Osteoblast (primary cell): Measurements from ENCODE around the gene MDH1. TPM values are rescaled to one million over a fixed set of nuclear protein-coding genes. Genes with fewer than 3 reads are reported as not detected.

ENCODE experiments used
- DNase-seq: peaks from one replicate; pipeline ENCODE4 v3.0.0; 2011; ENCODE audit warnings: low spot score, mixed read lengths; ENCODE audit not compliant: insufficient read length; ENCODE audit errors: missing footprints
- H2AFZ ChIP-seq: 2 replicates; pipeline ENCODE4 v1.6.0; 2011; ENCODE audit warnings: mild to moderate bottlenecking, low read length
- H3K27ac ChIP-seq: 2 replicates; pipeline ENCODE4 v1.5.1; 2011; ENCODE audit warnings: mild to moderate bottlenecking, low read depth, low read length, moderate library complexity
- H3K27me3 ChIP-seq: 2 replicates; pipeline ENCODE4 v1.6.0; 2012; ENCODE audit warnings: mild to moderate bottlenecking, control low read depth, inconsistent platforms, low read length, moderate library complexity; ENCODE audit not compliant: insufficient read depth
- H3K36me3 ChIP-seq: 2 replicates; pipeline ENCODE4 v1.5.1; 2011; ENCODE audit warnings: mild to moderate bottlenecking, low read length, control low read depth, moderate library complexity; ENCODE audit not compliant: insufficient read depth
- H3K4me1 ChIP-seq: 2 replicates; pipeline ENCODE4 v1.5.1; 2011; ENCODE audit warnings: mild to moderate bottlenecking, low read length, control low read depth, moderate library complexity; ENCODE audit not compliant: insufficient read depth
- H3K4me2 ChIP-seq: 2 replicates; pipeline ENCODE4 v1.6.0; 2011; ENCODE audit warnings: mild to moderate bottlenecking, low read length; ENCODE audit not compliant: insufficient read depth
- H3K4me3 ChIP-seq: fragments of 200-600 bp; sonication (generic); 3 replicates; pipeline ENCODE4 v1.5.1; 2012; ENCODE audit warnings: mild to moderate bottlenecking, low read length, inconsistent platforms; ENCODE audit not compliant: insufficient read depth
- H3K79me2 ChIP-seq: 2 replicates; pipeline ENCODE4 v1.6.0; 2012; ENCODE audit warnings: mild to moderate bottlenecking, low read length, control low read depth, inconsistent platforms; ENCODE audit not compliant: insufficient read depth
- H3K9me3 ChIP-seq: 2 replicates; pipeline ENCODE4 v1.5.1; 2011; ENCODE audit warnings: low read depth, low read length, control low read depth
- H4K20me1 ChIP-seq: 2 replicates; pipeline ENCODE4 v1.6.0; 2012; ENCODE audit warnings: mild to moderate bottlenecking, low read length, control low read depth; ENCODE audit not compliant: insufficient read depth
- total RNA-seq: library from RNA; depleted of rRNA; stranded (reverse); fragments of >200 nt; gene quantifications from 2 replicates; pipeline ENCODE4 v1.2.3, GENCODE V29; 2012
- TF ChIP-seq, protein P1 (sequence below): IDR thresholded peaks from 2 replicates; pipeline ENCODE4 v1.5.1; 2011; ENCODE audit warnings: mild to moderate bottlenecking, low read depth, low read length, moderate library complexity; ENCODE audit errors: extremely low read depth

Gene MDH1
- total RNA-seq, 1 donor: 122 TPM

DNA sequence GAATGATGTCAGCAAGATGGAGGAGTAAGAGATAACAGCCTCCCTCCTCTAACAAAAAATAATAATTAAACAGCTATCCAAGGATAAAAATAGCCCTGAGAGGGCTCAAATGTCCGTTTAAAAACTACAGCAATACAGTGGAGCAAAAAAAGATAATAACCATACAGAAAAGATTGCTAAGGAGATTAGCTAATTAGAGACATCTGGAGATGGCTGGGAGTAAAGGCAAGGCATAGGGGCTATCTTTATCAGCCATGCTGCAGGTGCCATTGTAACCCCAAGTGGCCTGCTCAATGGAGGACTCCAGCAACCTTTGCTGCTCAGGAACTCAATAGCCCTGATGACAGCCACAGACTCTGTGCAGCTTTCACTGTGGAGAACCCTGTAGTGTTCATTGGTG is 42.7 kb downstream of the MDH1 start:
- H3K36me3 ChIP-seq: no peaks in the 10 kb centered on the region
- H3K27me3 ChIP-seq: no peaks in the 10 kb centered on the region
- no peak overlapping the region for H3K27ac ChIP-seq
- TF ChIP-seq, protein P1, sequence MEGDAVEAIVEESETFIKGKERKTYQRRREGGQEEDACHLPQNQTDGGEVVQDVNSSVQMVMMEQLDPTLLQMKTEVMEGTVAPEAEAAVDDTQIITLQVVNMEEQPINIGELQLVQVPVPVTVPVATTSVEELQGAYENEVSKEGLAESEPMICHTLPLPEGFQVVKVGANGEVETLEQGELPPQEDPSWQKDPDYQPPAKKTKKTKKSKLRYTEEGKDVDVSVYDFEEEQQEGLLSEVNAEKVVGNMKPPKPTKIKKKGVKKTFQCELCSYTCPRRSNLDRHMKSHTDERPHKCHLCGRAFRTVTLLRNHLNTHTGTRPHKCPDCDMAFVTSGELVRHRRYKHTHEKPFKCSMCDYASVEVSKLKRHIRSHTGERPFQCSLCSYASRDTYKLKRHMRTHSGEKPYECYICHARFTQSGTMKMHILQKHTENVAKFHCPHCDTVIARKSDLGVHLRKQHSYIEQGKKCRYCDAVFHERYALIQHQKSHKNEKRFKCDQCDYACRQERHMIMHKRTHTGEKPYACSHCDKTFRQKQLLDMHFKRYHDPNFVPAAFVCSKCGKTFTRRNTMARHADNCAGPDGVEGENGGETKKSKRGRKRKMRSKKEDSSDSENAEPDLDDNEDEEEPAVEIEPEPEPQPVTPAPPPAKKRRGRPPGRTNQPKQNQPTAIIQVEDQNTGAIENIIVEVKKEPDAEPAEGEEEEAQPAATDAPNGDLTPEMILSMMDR: no peak
- H3K9me3 ChIP-seq: peaks cover 2% of the 10 kb centered on the region
- no peaks in the 10 kb centered on the region for H4K20me1 ChIP-seq
- H3K79me2 ChIP-seq: no peaks in the 10 kb centered on the region
- no peaks in the 10 kb centered on the region for H3K4me1 ChIP-seq
- H2AFZ ChIP-seq: no peak overlapping the region
- no peak overlapping the region for H3K4me3 ChIP-seq
- DNase-seq: no peak
- no peak overlapping the region for H3K4me2 ChIP-seq

DNA sequence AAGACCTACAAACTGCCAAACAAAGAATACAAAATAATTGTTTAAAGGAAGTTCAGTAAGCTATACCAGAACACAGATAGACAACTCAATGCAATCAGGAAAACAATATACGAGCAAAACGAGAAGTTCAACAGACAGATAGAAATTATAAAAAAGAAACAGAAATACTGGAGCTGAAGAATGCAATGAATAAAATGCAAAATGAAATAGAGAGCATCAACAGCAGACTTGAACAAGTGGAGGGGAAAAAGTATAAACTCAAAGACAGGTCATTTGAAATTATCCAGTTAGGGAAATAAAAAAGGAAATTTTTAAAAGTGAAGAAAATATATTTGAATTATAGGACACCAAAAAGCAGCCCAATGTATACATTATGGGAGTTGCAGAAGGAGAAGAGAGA is 43.6 kb downstream of the MDH1 start:
- no peaks in the 10 kb centered on the region for H3K36me3 ChIP-seq
- no peak overlapping the region for H3K4me2 ChIP-seq
- H4K20me1 ChIP-seq: no peaks in the 10 kb centered on the region
- H3K27me3 ChIP-seq: no peaks in the 10 kb centered on the region
- H3K4me3 ChIP-seq: no peak overlapping the region
- DNase-seq: no peak
- H3K9me3 ChIP-seq: peaks cover 2% of the 10 kb centered on the region
- no peaks in the 10 kb centered on the region for H3K4me1 ChIP-seq
- H2AFZ ChIP-seq: no peak overlapping the region
- no peak overlapping the region for H3K27ac ChIP-seq
- TF ChIP-seq, protein P1: no peak
- H3K79me2 ChIP-seq: no peaks in the 10 kb centered on the region

DNA sequence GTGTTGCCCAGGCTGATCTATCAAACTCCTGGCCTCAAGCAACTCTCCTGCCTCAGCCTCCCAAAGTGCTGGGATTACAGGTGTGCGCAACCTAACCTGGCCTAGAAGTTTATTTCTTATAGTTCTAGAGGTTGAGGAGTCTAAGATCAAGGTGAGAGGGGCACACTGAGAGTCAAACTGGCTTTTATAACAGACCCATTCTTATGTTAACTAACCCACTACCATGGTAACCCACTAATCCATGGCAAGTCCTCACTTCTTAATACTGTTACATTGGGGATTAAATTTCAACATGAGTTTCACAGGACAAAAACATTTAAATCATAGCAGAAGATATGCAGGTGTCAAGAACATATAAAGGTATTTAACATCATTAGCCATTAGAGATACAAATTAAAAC is 50.6 kb downstream of the MDH1 start:
- Histone ChIP-seq H3K79me2 (no peaks in the 10 kb centered on the region), H3K36me3 (no peaks in the 10 kb centered on the region), H3K4me3 (no peak overlapping the region), H3K9me3 (peaks cover 2% of the 10 kb centered on the region), H3K27me3 (no peaks in the 10 kb centered on the region), H2AFZ (no peak overlapping the region), H4K20me1 (no peaks in the 10 kb centered on the region), H3K4me1 (peaks cover 8% of the 10 kb centered on the region), H3K27ac (no peak overlapping the region), H3K4me2 (no peak overlapping the region)
- TF ChIP-seq, protein P1: no peak
- DNase-seq: no peak

DNA sequence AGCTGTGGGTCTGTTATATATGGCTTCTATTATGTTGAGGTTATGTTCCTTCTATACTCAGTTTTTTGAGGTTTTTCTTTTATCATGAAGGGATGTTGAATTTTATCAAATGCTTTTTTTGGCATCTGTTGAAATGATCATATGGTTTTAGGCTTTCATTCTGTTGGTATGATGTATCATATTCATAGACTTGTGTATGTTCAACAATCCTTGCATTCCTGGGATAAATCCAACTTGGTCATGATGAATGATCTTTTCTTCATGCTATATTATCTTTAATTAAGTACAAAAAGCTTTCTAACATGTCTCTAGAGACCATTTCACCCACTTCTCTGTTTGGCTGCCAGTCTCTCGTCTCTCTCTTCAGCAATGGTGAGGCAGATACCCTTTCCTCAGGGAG is 54.2 kb downstream of the MDH1 start:
- DNase-seq: no peak
- TF ChIP-seq, protein P1: no peak
- Histone ChIP-seq H3K36me3 (no peaks in the 10 kb centered on the region), H3K9me3 (no peaks in the 10 kb centered on the region), H3K79me2 (no peaks in the 10 kb centered on the region), H4K20me1 (no peaks in the 10 kb centered on the region), H3K27ac (no peak overlapping the region), H3K4me2 (no peak overlapping the region), H3K4me3 (no peak overlapping the region), H3K4me1 (peaks cover 8% of the 10 kb centered on the region), H3K27me3 (no peaks in the 10 kb centered on the region), H2AFZ (no peak overlapping the region)
